GM18951 (cell line): ENCODE measurements around the gene MROH7.

Experiments
- POLR2A ChIP-seq: IDR thresholded peaks from 4 replicates; pipeline ENCODE4 v1.6.1; 2011; ENCODE audit warnings: mild to moderate bottlenecking; ENCODE audit not compliant: insufficient read length, insufficient read depth; ENCODE audit errors: extremely low read depth
- in situ Hi-C: fragments of 300-500 bp; cut with MboI; formaldehyde crosslinking; loops from one replicate; pipeline ENCODE4 v1.12.0; 2022; ENCODE audit warnings: low sequenced_read_pairs, mixed read lengths, inconsistent platforms; ENCODE audit not compliant: unreplicated experiment

Gene MROH7

GRCh38 chr1:54640863-54641836, at the start of gene MROH7:
Gene MROH7, plus strand, starts transcription at chr1:54641786. Its CDS starts 11,141 bp downstream, at chr1:54652927.
- no peak for TF ChIP-seq POLR2A

DNA sequence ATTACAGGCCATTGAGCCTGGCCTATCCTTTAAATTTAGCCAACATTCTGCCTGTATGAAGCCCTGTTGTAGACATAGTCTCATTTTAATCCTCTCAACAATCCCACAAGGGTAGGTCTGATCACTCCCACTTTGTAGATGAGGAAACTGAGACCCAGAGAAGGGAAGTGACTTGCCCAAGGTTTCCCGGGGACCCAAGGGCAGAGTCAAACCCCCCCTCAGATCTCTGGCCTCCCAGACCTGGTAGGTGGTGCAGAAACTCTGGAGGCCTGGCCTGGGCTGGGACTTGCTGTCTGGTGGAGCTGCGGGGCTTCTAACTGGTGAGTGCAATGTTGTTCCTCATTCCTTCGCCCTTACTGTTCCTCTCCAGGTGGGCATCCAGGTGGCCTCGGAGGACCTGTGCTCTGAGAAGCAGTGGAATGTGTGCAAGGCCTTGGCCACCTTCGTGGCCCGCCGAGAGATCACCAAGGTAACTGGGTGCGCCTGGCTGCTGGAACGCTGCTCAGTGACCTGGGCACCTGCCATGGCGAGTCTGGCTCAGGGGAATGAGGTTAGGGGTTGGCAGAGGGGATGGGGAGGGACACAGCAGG, 47.9 kb upstream of the MROH7 start:
- in situ Hi-C loops: no loop called here
- TF ChIP-seq POLR2A: no peak

More at GRCh38 chr1:54640863-54641836, at the start of gene MROH7:
- in situ Hi-C loops: no loop called here

- in situ Hi-C loops: no loop called here
- no peak for TF ChIP-seq POLR2A
These were observed 47.1 kb upstream of the MROH7 start for GRCh38 chr1:54594463-54594862.

- in situ Hi-C loops: no loop called here
These were observed 45.6 kb upstream of the MROH7 start for GRCh38 chr1:54595956-54596498.

GRCh38 chr1:54596756-54597155, 44.8 kb upstream of the MROH7 start:
- no peak for TF ChIP-seq POLR2A
- in situ Hi-C loops: no loop called here

More at GRCh38 chr1:54595956-54596498, 45.6 kb upstream of the MROH7 start:
- no peak for TF ChIP-seq POLR2A

- no peak for TF ChIP-seq POLR2A
- in situ Hi-C loops: no loop called here
These were observed 44.0 kb upstream of the MROH7 start for GRCh38 chr1:54597455-54598030.

DNA sequence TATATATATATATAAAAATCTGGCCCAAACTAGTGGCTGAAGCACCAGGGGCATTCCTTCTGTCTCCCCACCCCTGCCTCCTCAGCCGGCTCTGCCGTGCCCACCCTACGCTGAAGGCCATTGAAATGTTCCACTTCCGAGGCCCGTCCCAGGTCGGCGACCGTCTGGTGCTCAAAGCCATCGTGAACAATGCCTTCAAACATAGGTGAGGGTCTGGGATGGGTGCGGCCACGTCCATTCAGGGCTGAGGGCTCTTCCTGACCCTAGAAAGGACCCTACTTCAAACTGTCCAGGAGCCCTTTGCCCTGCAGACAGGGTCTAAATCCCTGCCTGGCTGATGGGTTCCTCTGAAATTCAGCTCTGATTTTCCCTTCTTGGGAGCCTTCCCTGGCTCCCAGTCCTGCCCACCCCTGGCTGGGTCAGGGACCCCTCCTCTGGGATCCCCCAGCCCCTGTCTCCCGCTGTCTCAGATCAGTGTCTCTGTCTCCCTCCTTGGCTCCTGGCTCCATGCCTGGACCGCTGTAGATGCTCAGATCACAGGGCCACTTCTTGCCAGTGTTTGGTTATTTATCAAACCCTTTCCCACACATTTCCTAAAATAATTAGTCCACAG, 42.3 kb upstream of the MROH7 start:
- TF ChIP-seq POLR2A: no peak
- in situ Hi-C loops: no loop called here

- in situ Hi-C loops: no loop called here
- TF ChIP-seq POLR2A: no peak
These were observed 40.5 kb upstream of the MROH7 start for GRCh38 chr1:54600947-54601721.

GRCh38 chr1:54601730-54602129, 39.9 kb upstream of the MROH7 start:
- no peak for TF ChIP-seq POLR2A
- in situ Hi-C loops: no loop called here

DNA sequence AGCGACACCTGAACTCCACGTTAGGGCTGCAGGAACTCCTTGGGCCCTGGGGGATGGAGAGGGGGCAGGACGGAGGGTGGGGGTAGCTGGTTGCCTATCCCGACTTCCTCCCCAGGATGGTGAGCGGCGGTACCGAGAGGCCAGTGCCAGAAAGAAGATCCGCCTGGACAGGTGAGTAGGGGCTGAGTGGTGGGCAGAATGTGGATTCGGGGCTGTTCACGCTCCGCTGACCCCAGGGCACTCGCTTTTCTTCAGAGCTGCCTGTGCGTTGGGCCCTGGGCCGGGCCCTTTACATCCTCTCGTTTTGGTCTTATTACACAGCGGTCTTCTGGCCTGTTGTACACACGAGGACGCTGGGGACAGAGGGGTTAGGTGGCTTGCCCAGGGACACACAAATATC, 39.0 kb upstream of the MROH7 start:
- TF ChIP-seq POLR2A: no peak
- in situ Hi-C loops: no loop called here

- in situ Hi-C loops: no loop called here
These were observed 38.3 kb upstream of the MROH7 start for GRCh38 chr1:54603241-54603640.

GRCh38 chr1:54604051-54604450, 37.5 kb upstream of the MROH7 start:
- in situ Hi-C loops: no loop called here
- TF ChIP-seq POLR2A: no peak

More at GRCh38 chr1:54603241-54603640, 38.3 kb upstream of the MROH7 start:
- TF ChIP-seq POLR2A: no peak
